Measurements from ENCODE around the gene TFPI2.

DNA sequence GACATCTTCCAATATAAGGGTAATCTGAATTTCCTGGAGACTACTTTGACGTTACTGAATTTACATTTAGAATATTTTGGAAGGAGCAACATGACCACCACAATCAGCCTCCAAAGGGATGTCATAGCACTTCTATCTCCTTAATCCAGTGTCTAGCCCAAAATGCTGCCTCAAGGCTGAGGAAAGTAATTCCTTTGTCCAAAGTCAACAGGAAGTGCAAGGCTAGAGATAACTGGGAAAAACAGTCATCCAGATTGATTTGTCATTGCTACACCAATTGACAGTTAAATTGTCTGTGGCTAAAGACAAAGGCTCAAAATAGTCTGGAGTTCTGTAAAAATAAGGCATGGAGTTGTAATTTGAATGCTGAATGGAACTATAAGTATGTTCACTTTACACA is 3.9 kb upstream of the TFPI2 start:
- TF ChIP-seq, protein P1, sequence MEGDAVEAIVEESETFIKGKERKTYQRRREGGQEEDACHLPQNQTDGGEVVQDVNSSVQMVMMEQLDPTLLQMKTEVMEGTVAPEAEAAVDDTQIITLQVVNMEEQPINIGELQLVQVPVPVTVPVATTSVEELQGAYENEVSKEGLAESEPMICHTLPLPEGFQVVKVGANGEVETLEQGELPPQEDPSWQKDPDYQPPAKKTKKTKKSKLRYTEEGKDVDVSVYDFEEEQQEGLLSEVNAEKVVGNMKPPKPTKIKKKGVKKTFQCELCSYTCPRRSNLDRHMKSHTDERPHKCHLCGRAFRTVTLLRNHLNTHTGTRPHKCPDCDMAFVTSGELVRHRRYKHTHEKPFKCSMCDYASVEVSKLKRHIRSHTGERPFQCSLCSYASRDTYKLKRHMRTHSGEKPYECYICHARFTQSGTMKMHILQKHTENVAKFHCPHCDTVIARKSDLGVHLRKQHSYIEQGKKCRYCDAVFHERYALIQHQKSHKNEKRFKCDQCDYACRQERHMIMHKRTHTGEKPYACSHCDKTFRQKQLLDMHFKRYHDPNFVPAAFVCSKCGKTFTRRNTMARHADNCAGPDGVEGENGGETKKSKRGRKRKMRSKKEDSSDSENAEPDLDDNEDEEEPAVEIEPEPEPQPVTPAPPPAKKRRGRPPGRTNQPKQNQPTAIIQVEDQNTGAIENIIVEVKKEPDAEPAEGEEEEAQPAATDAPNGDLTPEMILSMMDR (IDR thresholded peaks at IDR 0.05 in 4 of 5, conservative IDR thresholded peaks at IDR 0.05 in 1 of 5), result no peak
- no peak for TF ChIP-seq POLR2A (IDR thresholded peaks at IDR 0.05)
